Right ventricle myocardium superior (tissue), 1 donor: ENCODE results near the gene WBP2NL. TPM values are rescaled to one million over a fixed set of nuclear protein-coding genes. Genes with fewer than 3 reads are reported as not detected.

Experiments
- total RNA-seq: library from RNA; stranded (reverse); fragmentation: NEBNext Ultra II Directional; extraction: Animal tissue kit (Norgen Biotek cat#: 25700); gene quantifications from one replicate; pipeline ENCODE4 v1.2.1, GENCODE V29; 2021
- donor health status: DM: no; HTN: yes; CAD: no; lungs with severe emphysema.

The WBP2NL gene
- total RNA-seq, 1 donor from 2014 or later = 0.16 TPM

Other genes starting within 250 kb of the WBP2NL start
- 4.0 TPM for gene CCDC134, start 198.1 kb upstream of the WBP2NL start, total RNA-seq
- gene SREBF2, start 165.7 kb upstream of the WBP2NL start, total RNA-seq = 75.2 TPM
- gene SHISA8, start 83.7 kb upstream of the WBP2NL start, total RNA-seq = 6.4 TPM
- gene TNFRSF13C, start 72.0 kb upstream of the WBP2NL start, total RNA-seq = 1.2 TPM
- 0.59 TPM for gene CENPM, start 51.6 kb upstream of the WBP2NL start, total RNA-seq
- 0.08 TPM for gene SEPTIN3, start 29.3 kb upstream of the WBP2NL start, total RNA-seq
- gene NAGA, start 72.0 kb downstream of the WBP2NL start, total RNA-seq = 11.8 TPM
- 4.2 TPM for gene PHETA2, start 75.5 kb downstream of the WBP2NL start, total RNA-seq
- 179 TPM for gene SMDT1, start 80.9 kb downstream of the WBP2NL start, total RNA-seq
- gene NDUFA6, start 92.0 kb downstream of the WBP2NL start, total RNA-seq = 298 TPM
- not detected for gene CYP2D6, start 132.0 kb downstream of the WBP2NL start, total RNA-seq